ENCODE results near the gene PTK6. TPM values are rescaled to one million over a fixed set of nuclear protein-coding genes. Genes with fewer than 3 reads are reported as not detected.
"Not testable (repeated sequence)": the region's sequence is repeated elsewhere in the genome, so short reads cannot be mapped to it uniquely, and the experiment has no call there.

Gene PTK6
- total and polyA plus RNA-seq, 2 of the 13 experiments (the other 11 are each of a cell fraction or from before 2014, with no cell fraction given), result 0.08 TPM; not detected in 1

DNA sequence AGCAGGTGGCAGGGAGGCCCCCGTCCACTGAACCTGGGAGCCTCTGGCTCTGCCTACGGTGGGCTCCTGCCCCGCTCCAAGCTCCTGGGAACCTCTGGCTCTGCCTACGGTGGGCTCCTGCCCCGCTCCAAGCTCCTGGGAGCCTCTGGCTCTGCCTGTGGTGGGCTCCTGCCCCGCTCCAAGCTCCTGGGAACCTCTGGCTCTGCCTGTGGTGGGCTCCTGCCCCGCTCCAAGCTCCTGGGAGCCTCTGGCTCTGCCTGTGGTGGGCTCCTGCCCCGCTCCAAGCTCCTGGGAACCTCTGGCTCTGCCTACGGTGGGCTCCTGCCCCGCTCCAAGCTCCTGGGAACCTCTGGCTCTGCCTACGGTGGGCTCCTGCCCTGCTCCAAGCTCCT is 33.9 kb upstream of the PTK6 start:
- H3K79me2 ChIP-seq (ENCODE audit: insufficient read depth, low read length); ATAC-seq; H3K36me3 ChIP-seq (replicated peaks in 1 of 2; ENCODE audit: control insufficient read depth in 1 of 2, insufficient read depth in 2 of 2, low read length in 2 of 2); H3K27ac ChIP-seq (ENCODE audit: extremely low read length, insufficient read depth, low read length); intact Hi-C loops (cut with micrococcal nuclease; ENCODE audit: unreplicated experiment); H3K4me2 ChIP-seq (ENCODE audit: low read depth, low read length); H3K9ac ChIP-seq (ENCODE audit: insufficient read depth, low read depth, low read length); H3K27me3 ChIP-seq (ENCODE audit: control insufficient read depth in 1 of 2, insufficient read depth in 2 of 2, low read length in 2 of 2); DNase-seq (ENCODE audit: low spot score); H2AFZ ChIP-seq (ENCODE audit: low read length); FAIRE-seq; H4K20me1 ChIP-seq (ENCODE audit: insufficient read depth, low read length); CTCF ChIA-PET (ENCODE audit: low intra/inter-chr PET ratio, low total read pairs); H3K9me3 ChIP-seq (ENCODE audit: low read length); BruUV-seq (replicated peaks); H3K4me3 ChIP-seq (replicated peaks in 1 of 3; ENCODE audit: insufficient read depth in 1 of 3, low read depth in 2 of 3, low read length in 3 of 3); in situ Hi-C loops (cut with HindIII; ENCODE audit: extremely low pct_ligation_motif_present, low pct_unique_long_range_greater_than_20kb): not testable (repeated sequence)
- H3K4me1 ChIP-seq (ENCODE audit: insufficient read depth, low read length), result peaks cover 30% of the 10 kb centered on the region
- 68% methylated on average over 9 of the region's 11 CpGs for WGBS (ENCODE audit: low lambda C conversion rate)
- POLR2A ChIA-PET, result interaction anchor here (1.5 kb wide), 1 partner anchor 294 kb away, joined by 3 read pairs; the partner anchor contains the start of gene TPD52L2

GRCh38 chr20:63570281-63571086 is 33.3 kb upstream of the PTK6 start:
- Histone ChIP-seq H3K36me3 (replicated peaks in 1 of 2; ENCODE audit: control insufficient read depth in 1 of 2, insufficient read depth in 2 of 2, low read length in 2 of 2) (no peaks in the 10 kb centered on the region), H3K4me2 (ENCODE audit: low read depth, low read length) (no peak overlapping the region), H3K9ac (ENCODE audit: insufficient read depth, low read depth, low read length) (no peak overlapping the region), H3K4me1 (ENCODE audit: insufficient read depth, low read length) (peaks cover 24% of the 10 kb centered on the region), H2AFZ (ENCODE audit: low read length) (no peak overlapping the region), H4K20me1 (ENCODE audit: insufficient read depth, low read length) (peaks cover 2% of the 10 kb centered on the region; the same call in 1 of the 2 replicates), H3K27me3 (ENCODE audit: control insufficient read depth in 1 of 2, insufficient read depth in 2 of 2, low read length in 2 of 2) (no peaks in the 10 kb centered on the region), H3K27ac (ENCODE audit: extremely low read length, insufficient read depth, low read length) (no peak overlapping the region), H3K9me3 (ENCODE audit: low read length) (no peaks in the 10 kb centered on the region), H3K79me2 (ENCODE audit: insufficient read depth, low read length) (no peaks in the 10 kb centered on the region), H3K4me3 (replicated peaks in 1 of 3; ENCODE audit: insufficient read depth in 1 of 3, low read depth in 2 of 3, low read length in 3 of 3) (no peak overlapping the region)
- CTCF ChIA-PET (ENCODE audit: low intra/inter-chr PET ratio, low total read pairs), result no interaction called here
- WGBS (ENCODE audit: low lambda C conversion rate), result 66% methylated on average over 28 of the region's 28 CpGs
- in situ Hi-C loops (cut with HindIII; ENCODE audit: extremely low pct_ligation_motif_present, low pct_unique_long_range_greater_than_20kb), result no loop called here
- BruUV-seq (replicated peaks), result no TSS peak
- no peak for ATAC-seq
- DNase-seq (ENCODE audit: low spot score), result no peak
- TF ChIP-seq ZNF331 (CRISPR knock-in tag; IDR thresholded peaks at IDR 0.05), result no peak
- no peak for TF ChIP-seq ARID5B (CRISPR knock-in tag; IDR thresholded peaks at IDR 0.05)
- no peak for TF ChIP-seq SNRNP70 (IDR thresholded peaks at IDR 0.05; ENCODE audit: low read depth, low read length)
- 0 out of 2 replicates have a peak, but pooled peaks have one; percentile 17 for TF ChIP-seq POLR2G (IDR thresholded peaks at IDR 0.05; ENCODE audit: low read depth, low read length)
- no peak for TF ChIP-seq ZNF101 (CRISPR knock-in tag; IDR thresholded peaks at IDR 0.05; ENCODE audit: borderline replicate concordance, low read depth)
- TF ChIP-seq AGO2 (optimal IDR thresholded peaks at IDR 0.05; ENCODE audit: low read depth, low read length), result peak; percentile 72
- TF ChIP-seq ZNF550 (CRISPR knock-in tag; IDR thresholded peaks at IDR 0.05; ENCODE audit: borderline replicate concordance), result no peak
- TF ChIP-seq ZNF747 (CRISPR knock-in tag; IDR thresholded peaks at IDR 0.05; ENCODE audit: borderline replicate concordance), result no peak
- TF ChIP-seq MNT (IDR thresholded peaks at IDR 0.05), result peak; percentile 27; the same call in 1 of the 2 replicates
- no peak for TF ChIP-seq MAF1 (CRISPR knock-in tag; IDR thresholded peaks at IDR 0.05; ENCODE audit: borderline replicate concordance)
- TF ChIP-seq PCBP1 (IDR thresholded peaks at IDR 0.05; ENCODE audit: borderline replicate concordance, low read depth, low read length), result 0 out of 2 replicates have a peak, but pooled peaks have one; percentile 34
- no peak for FAIRE-seq
- POLR2A ChIA-PET, result interaction anchor here (1.5 kb wide), 1 partner anchor 295 kb away, joined by 3 read pairs; the partner anchor contains the start of gene TPD52L2
- intact Hi-C loops (cut with micrococcal nuclease; ENCODE audit: unreplicated experiment), result no loop called here

All from HepG2 (cell line).